ENCODE measurements around the gene PTPRF.

Gene PTPRF

DNA sequence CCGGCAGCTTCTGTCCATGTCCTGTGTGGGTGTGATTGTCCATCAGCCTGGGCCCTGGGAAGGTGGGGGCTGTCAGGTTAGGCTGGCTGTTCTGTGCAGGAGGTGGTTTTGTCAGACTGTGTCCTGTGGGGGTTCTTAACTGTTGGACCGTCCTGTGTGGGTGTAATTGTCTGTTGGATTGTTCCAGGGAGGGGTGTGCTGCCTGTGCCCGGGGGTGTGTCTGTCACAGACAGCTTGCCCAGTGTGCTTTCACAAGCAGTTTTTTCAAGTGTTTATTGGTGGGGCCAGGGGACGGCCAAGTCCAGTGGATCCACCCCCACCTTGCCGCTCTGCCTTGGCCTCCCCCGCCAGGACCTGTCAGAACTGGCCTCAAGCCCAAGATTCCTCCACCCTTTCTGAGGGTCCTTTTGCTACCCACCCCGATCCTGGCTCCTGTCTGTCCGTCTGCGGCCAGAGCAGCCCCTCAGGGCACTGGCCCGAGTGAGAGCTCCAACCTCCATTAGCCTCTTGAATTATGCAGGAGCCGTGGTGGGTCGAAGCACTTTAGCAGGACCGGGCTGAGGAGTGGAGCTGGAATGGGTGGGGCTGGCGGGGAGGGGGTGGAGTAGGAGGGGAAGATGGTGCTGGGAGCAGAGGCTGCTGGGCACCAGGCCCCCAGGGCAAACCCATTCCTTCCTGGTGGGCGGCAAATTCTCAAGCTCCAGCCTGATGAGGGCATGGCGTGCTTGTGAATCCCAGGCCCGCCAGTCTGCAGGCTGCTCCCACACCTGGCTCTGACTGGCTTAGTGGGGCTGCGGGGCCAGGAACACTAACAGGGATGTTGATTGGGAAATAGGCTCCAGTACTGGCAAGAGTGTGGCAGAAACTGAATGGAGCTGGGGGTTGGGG is 47.2 kb downstream of the PTPRF start:
- Histone ChIP-seq H3K9me2 (replicated peaks; ENCODE audit: control insufficient read depth, low read length) (no peaks in the 10 kb centered on the region), H3K27ac (ENCODE audit: low read depth, low read length) (no peak overlapping the region), H3K79me2 (ENCODE audit: control insufficient read depth, low read length) (no peaks in the 10 kb centered on the region), H3K4me3 (ENCODE audit: low read length) (no peak overlapping the region), H3K4me2 (ENCODE audit: low read length) (no peak overlapping the region), H3K27me3 (ENCODE audit: control insufficient read depth, low read length) (no peaks in the 10 kb centered on the region), H3K4me1 (ENCODE audit: control insufficient read depth, low read length) (no peaks in the 10 kb centered on the region), H3K9me3 (ENCODE audit: control insufficient read depth, insufficient read depth, low read length) (no peaks in the 10 kb centered on the region), H4K20me1 (ENCODE audit: control insufficient read depth, insufficient read depth, low read depth, low read length) (no peaks in the 10 kb centered on the region), H3F3A (ENCODE audit: control insufficient read depth, insufficient read depth) (no peaks in the 10 kb centered on the region), H3K36me3 (ENCODE audit: control insufficient read depth, low read length) (no peaks in the 10 kb centered on the region)
- TF ChIP-seq, protein P1, sequence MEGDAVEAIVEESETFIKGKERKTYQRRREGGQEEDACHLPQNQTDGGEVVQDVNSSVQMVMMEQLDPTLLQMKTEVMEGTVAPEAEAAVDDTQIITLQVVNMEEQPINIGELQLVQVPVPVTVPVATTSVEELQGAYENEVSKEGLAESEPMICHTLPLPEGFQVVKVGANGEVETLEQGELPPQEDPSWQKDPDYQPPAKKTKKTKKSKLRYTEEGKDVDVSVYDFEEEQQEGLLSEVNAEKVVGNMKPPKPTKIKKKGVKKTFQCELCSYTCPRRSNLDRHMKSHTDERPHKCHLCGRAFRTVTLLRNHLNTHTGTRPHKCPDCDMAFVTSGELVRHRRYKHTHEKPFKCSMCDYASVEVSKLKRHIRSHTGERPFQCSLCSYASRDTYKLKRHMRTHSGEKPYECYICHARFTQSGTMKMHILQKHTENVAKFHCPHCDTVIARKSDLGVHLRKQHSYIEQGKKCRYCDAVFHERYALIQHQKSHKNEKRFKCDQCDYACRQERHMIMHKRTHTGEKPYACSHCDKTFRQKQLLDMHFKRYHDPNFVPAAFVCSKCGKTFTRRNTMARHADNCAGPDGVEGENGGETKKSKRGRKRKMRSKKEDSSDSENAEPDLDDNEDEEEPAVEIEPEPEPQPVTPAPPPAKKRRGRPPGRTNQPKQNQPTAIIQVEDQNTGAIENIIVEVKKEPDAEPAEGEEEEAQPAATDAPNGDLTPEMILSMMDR (IDR thresholded peaks at IDR 0.05; ENCODE audit: low read depth, low read length, poor library complexity, severe bottlenecking), result no peak
- TF ChIP-seq EZH2phosphoT487 (IDR thresholded peaks at IDR 0.05; ENCODE audit: borderline replicate concordance, low read length), result no peak

DNA sequence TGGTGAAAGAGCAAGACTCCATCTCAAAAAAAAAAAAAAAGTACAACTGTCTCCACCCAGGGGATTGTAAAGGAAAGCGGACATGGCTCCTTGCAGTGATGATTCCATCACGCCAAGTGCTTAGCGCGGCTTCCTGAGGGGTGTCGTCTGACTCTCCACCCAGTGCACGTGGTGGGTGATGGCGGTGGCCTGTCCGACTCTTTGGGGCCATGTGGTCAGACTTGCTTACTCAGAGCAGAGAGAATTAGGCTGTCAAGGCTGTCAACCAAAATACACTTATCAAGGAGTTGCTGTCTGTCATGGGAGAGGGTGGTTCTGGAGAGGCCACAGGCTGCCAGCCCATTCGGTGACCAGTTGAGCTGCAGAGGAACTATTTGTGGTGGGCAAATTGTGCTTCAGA is 49.4 kb downstream of the PTPRF start:
- Histone ChIP-seq H3K9me3 (ENCODE audit: control insufficient read depth, insufficient read depth, low read length) (no peaks in the 10 kb centered on the region), H3K4me3 (ENCODE audit: low read length) (no peak overlapping the region), H3K79me2 (ENCODE audit: control insufficient read depth, low read length) (no peaks in the 10 kb centered on the region), H3F3A (ENCODE audit: control insufficient read depth, insufficient read depth) (no peaks in the 10 kb centered on the region), H3K27ac (ENCODE audit: low read depth, low read length) (no peak overlapping the region), H3K4me2 (ENCODE audit: low read length) (no peak overlapping the region), H4K20me1 (ENCODE audit: control insufficient read depth, insufficient read depth, low read depth, low read length) (no peaks in the 10 kb centered on the region), H3K36me3 (ENCODE audit: control insufficient read depth, low read length) (no peaks in the 10 kb centered on the region), H3K4me1 (ENCODE audit: control insufficient read depth, low read length) (no peaks in the 10 kb centered on the region), H3K27me3 (ENCODE audit: control insufficient read depth, low read length) (no peaks in the 10 kb centered on the region), H3K9me2 (replicated peaks; ENCODE audit: control insufficient read depth, low read length) (no peaks in the 10 kb centered on the region)
- no peak for TF ChIP-seq EZH2phosphoT487 (IDR thresholded peaks at IDR 0.05; ENCODE audit: borderline replicate concordance, low read length)
- TF ChIP-seq, protein P1 (IDR thresholded peaks at IDR 0.05; ENCODE audit: low read depth, low read length, poor library complexity, severe bottlenecking), result no peak

DNA sequence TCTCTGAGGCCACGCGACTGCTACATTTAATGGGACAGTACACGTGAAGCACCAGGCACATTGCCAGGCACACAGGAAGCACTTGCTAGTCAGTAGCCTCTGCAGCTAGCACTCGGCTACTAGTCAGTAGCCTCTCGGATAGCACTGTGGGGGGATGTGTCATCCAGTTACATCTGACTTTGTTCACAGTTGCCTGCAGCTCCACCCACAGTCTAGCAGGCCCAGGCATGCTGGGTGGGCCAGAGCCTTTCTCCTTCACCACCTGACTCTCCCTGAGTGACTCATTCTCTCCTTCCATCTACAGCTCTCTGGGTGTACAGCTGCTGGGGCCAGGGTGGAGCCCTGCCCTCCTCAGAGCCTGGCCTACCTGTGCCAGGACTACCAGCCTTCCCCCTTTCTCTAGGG is 51.5 kb downstream of the PTPRF start:
- Histone ChIP-seq H3F3A (ENCODE audit: control insufficient read depth, insufficient read depth) (no peaks in the 10 kb centered on the region), H3K27me3 (ENCODE audit: control insufficient read depth, low read length) (no peaks in the 10 kb centered on the region), H3K27ac (ENCODE audit: low read depth, low read length) (no peak overlapping the region), H3K9me2 (replicated peaks; ENCODE audit: control insufficient read depth, low read length) (no peaks in the 10 kb centered on the region), H3K9me3 (ENCODE audit: control insufficient read depth, insufficient read depth, low read length) (no peaks in the 10 kb centered on the region), H3K36me3 (ENCODE audit: control insufficient read depth, low read length) (no peaks in the 10 kb centered on the region), H4K20me1 (ENCODE audit: control insufficient read depth, insufficient read depth, low read depth, low read length) (no peaks in the 10 kb centered on the region), H3K79me2 (ENCODE audit: control insufficient read depth, low read length) (no peaks in the 10 kb centered on the region), H3K4me2 (ENCODE audit: low read length) (no peak overlapping the region), H3K4me3 (ENCODE audit: low read length) (no peak overlapping the region), H3K4me1 (ENCODE audit: control insufficient read depth, low read length) (no peaks in the 10 kb centered on the region)
- no peak for TF ChIP-seq EZH2phosphoT487 (IDR thresholded peaks at IDR 0.05; ENCODE audit: borderline replicate concordance, low read length)
- TF ChIP-seq, protein P1 (IDR thresholded peaks at IDR 0.05; ENCODE audit: low read depth, low read length, poor library complexity, severe bottlenecking), result no peak
